GM18520 (cell line): ENCODE data around the gene CLIC5.

Experiments used
- ATAC-seq: cut with Tn5 transposase; IDR thresholded peaks from one replicate; pipeline ENCODE4 v1.9.1; 2021; ENCODE audit not compliant: unreplicated experiment

CLIC5 gene

GRCh38 chr6:45899683-45899946 is 116.0 kb downstream of the CLIC5 start:
- ATAC-seq, result no peak

GRCh38 chr6:45898941-45899682 is 116.5 kb downstream of the CLIC5 start:
- ATAC-seq, result no peak

- no peak for ATAC-seq
Measured at GRCh38 chr6:45896783-45897441, 118.7 kb downstream of the CLIC5 start.

GRCh38 chr6:45895569-45895968 is 120.1 kb downstream of the CLIC5 start:
- peak; percentile 33 for ATAC-seq

GRCh38 chr6:45892696-45893245 is 122.9 kb downstream of the CLIC5 start:
- no peak for ATAC-seq

- ATAC-seq, result no peak
Measured at GRCh38 chr6:45892196-45892595, 123.5 kb downstream of the CLIC5 start.

GRCh38 chr6:45886776-45887175 is 128.9 kb downstream of the CLIC5 start:
- no peak for ATAC-seq

GRCh38 chr6:45884336-45884735 is 131.3 kb downstream of the CLIC5 start:
- no peak for ATAC-seq

GRCh38 chr6:45882671-45883070 is 133.0 kb downstream of the CLIC5 start:
- no peak for ATAC-seq

GRCh38 chr6:45881705-45882467 is 133.8 kb downstream of the CLIC5 start:
- ATAC-seq, result no peak

GRCh38 chr6:45880676-45881075 is 135.0 kb downstream of the CLIC5 start:
- ATAC-seq, result no peak

- no peak for ATAC-seq
Measured at GRCh38 chr6:45880159-45880558, 135.5 kb downstream of the CLIC5 start.

GRCh38 chr6:45877970-45878590 is 137.6 kb downstream of the CLIC5 start:
- ATAC-seq, result no peak

GRCh38 chr6:45872827-45873365 is 142.8 kb downstream of the CLIC5 start:
- no peak for ATAC-seq

GRCh38 chr6:45870531-45870930 is 145.1 kb downstream of the CLIC5 start:
- ATAC-seq, result no peak

- ATAC-seq, result no peak
Measured at GRCh38 chr6:45864651-45865050, 151.0 kb downstream of the CLIC5 start.

GRCh38 chr6:45858691-45859090 is 157.0 kb downstream of the CLIC5 start:
- no peak for ATAC-seq

GRCh38 chr6:45857827-45858226 is 157.8 kb downstream of the CLIC5 start:
- ATAC-seq, result no peak

- no peak for ATAC-seq
Measured at GRCh38 chr6:45855642-45856394, 159.8 kb downstream of the CLIC5 start.

GRCh38 chr6:45854149-45854742 is 161.4 kb downstream of the CLIC5 start:
- no peak for ATAC-seq
